GM19452 (cell line): ENCODE measurements around the gene WWOX.

ENCODE experiments used
- ATAC-seq: cut with Tn5 transposase; IDR thresholded peaks from one replicate; pipeline ENCODE4 v1.9.1; 2021; ENCODE audit not compliant: unreplicated experiment

WWOX gene

GRCh38 chr16:78430281-78430680 lies 330.8 kb downstream of the WWOX start:
- no peak for ATAC-seq

- no peak for ATAC-seq
These were observed 331.7 kb downstream of the WWOX start for GRCh38 chr16:78431004-78431670.

- no peak for ATAC-seq
These were observed 332.2 kb downstream of the WWOX start for GRCh38 chr16:78431701-78432100.

- ATAC-seq = no peak
These were observed 333.0 kb downstream of the WWOX start for GRCh38 chr16:78432451-78432850.

GRCh38 chr16:78433116-78433515 lies 333.7 kb downstream of the WWOX start:
- ATAC-seq = no peak

GRCh38 chr16:78434401-78434800 lies 334.9 kb downstream of the WWOX start:
- ATAC-seq = no peak

GRCh38 chr16:78435260-78435659 lies 335.8 kb downstream of the WWOX start:
- ATAC-seq = no peak

GRCh38 chr16:78436023-78436422 lies 336.6 kb downstream of the WWOX start:
- ATAC-seq = no peak

GRCh38 chr16:78436846-78437245 lies 337.4 kb downstream of the WWOX start:
- no peak for ATAC-seq

GRCh38 chr16:78437352-78437968 lies 338.0 kb downstream of the WWOX start:
- ATAC-seq = no peak

- ATAC-seq = no peak
These were observed 338.8 kb downstream of the WWOX start for GRCh38 chr16:78438219-78438618.

- ATAC-seq = no peak
These were observed 339.2 kb downstream of the WWOX start for GRCh38 chr16:78438632-78439031.

- no peak for ATAC-seq
These were observed 340.2 kb downstream of the WWOX start for GRCh38 chr16:78439646-78440045.

GRCh38 chr16:78441298-78441697 lies 341.8 kb downstream of the WWOX start:
- ATAC-seq = no peak

GRCh38 chr16:78443542-78444364 lies 344.3 kb downstream of the WWOX start:
- no peak for ATAC-seq

- no peak for ATAC-seq
These were observed 346.4 kb downstream of the WWOX start for GRCh38 chr16:78445818-78446217.

- no peak for ATAC-seq
These were observed 347.0 kb downstream of the WWOX start for GRCh38 chr16:78446486-78446885.

- no peak for ATAC-seq
These were observed 347.6 kb downstream of the WWOX start for GRCh38 chr16:78446992-78447563.

- ATAC-seq = no peak
These were observed 349.3 kb downstream of the WWOX start for GRCh38 chr16:78448658-78449271.

GRCh38 chr16:78450255-78450654 lies 350.8 kb downstream of the WWOX start:
- no peak for ATAC-seq

- ATAC-seq = no peak
These were observed 352.6 kb downstream of the WWOX start for GRCh38 chr16:78452025-78452555.
